ENCODE data around the gene ROBO3. TPM values are rescaled to one million over a fixed set of nuclear protein-coding genes. Genes with fewer than 3 reads are reported as not detected.

ROBO3 gene
- total and polyA plus RNA-seq, 10 of the 15 experiments (the other 5 are each of a cell fraction or from before 2014, with no cell fraction given) = 0.10 to 0.63 (median 0.31) TPM; not detected in 2

- Histone ChIP-seq H3K9me3 (replicated peaks; ENCODE audit: control insufficient read depth, insufficient read depth, low read length) (no peaks in the 10 kb centered on the region), H2AFZ (ENCODE audit: control insufficient read depth, low read depth, low read length) (no peak overlapping the region), H3K27ac (ENCODE audit: control insufficient read depth, insufficient read depth) (no peak overlapping the region), H3K4me1 (ENCODE audit: control insufficient read depth, insufficient read depth, low read length) (no peaks in the 10 kb centered on the region), H3K4me3 (no peak overlapping the region), H3K9ac (ENCODE audit: control insufficient read depth, insufficient read depth, low read length) (no peak overlapping the region), H4K20me1 (ENCODE audit: control insufficient read depth, insufficient read depth) (no peaks in the 10 kb centered on the region), H3K27me3 (replicated peaks in 1 of 2; ENCODE audit: control insufficient read depth in 2 of 2, insufficient read depth in 2 of 2, low read length in 1 of 2) (peaks cover 22 to 34% of the 10 kb centered on the region in 2 experiments), H3K4me2 (ENCODE audit: control insufficient read depth, insufficient read depth) (no peak overlapping the region), H3K79me2 (ENCODE audit: control insufficient read depth, insufficient read depth, low read length) (no peaks in the 10 kb centered on the region), H3K36me3 (ENCODE audit: control insufficient read depth in 2 of 2, insufficient read depth in 2 of 2, low read length in 1 of 2) (no peaks in the 10 kb centered on the region)
- intact Hi-C loops (cut with micrococcal nuclease; ENCODE audit: unreplicated experiment) = no loop called here
- SMC1A ChIA-PET (ENCODE audit: uncharacterized antibody, unreplicated experiment) = interaction anchor here (0.7 to 1.0 kb wide), 2 partner anchors 159 to 320 kb away, joined by 3 read pairs; no protein-coding TSS in a partner anchor
- no peak for FAIRE-seq
- no peak for TF ChIP-seq USF1 (IDR thresholded peaks at IDR 0.05; ENCODE audit: borderline replicate concordance, extremely low read length, insufficient read depth, low read depth, low read length)
- TF ChIP-seq EZH2 (IDR thresholded peaks at IDR 0.05; ENCODE audit: borderline replicate concordance, control insufficient read depth, low read depth, low read length) = peak; percentile 82; the same call in 1 of the 2 replicates
- no TSS peak for BruUV-seq (replicated peaks)
- no peak for ATAC-seq
- CTCF ChIA-PET = interaction anchor here (1.0 to 1.2 kb wide), 2 partner anchors 13 to 172 kb away, joined by 3 read pairs; no protein-coding TSS in a partner anchor
- RAD21 ChIA-PET (ENCODE audit: unreplicated experiment) = no interaction called here
- POLR2A ChIA-PET = no interaction called here
- in situ Hi-C loops (cut with MboI) = loop anchor here (25.0 kb wide), 1 partner anchor 430 kb away; the partner anchor contains the start of gene OR8B4
- 1% methylated on average over 4 of the region's 4 CpGs for WGBS (ENCODE audit: insufficient coverage, insufficient replicate concordance, low lambda C conversion rate, missing lambda C conversion rate)
- DNase-seq (ENCODE audit: low read depth, low spot score) = no peak
These were observed 22.9 kb upstream of the ROBO3 start for GRCh38 chr11:124842305-124842704.

DNA sequence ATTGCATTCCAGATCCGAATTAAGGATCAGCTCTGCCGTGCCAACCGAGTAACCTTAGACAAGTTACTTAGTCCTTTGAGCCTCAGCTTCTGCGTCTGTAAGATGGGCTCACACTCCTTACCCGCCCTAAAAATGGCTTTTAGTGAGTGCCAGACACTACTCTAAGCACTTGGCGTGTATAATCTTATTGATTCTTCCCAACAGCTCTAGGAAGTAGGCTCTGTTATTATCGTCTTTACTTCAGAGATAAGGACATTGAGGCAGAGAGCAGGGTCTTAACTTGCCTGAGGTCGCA lies 21.7 kb upstream of the ROBO3 start:
- in situ Hi-C loops (cut with MboI) (loop anchor here (25.0 kb wide), 1 partner anchor 431 kb away; the partner anchor contains the start of gene OR8B4), intact Hi-C loops (cut with micrococcal nuclease; ENCODE audit: unreplicated experiment) (no loop called here)
- Histone ChIP-seq H3K4me2 (ENCODE audit: control insufficient read depth, insufficient read depth) (no peak overlapping the region), H2AFZ (ENCODE audit: control insufficient read depth, low read depth, low read length) (no peak overlapping the region), H3K9me3 (replicated peaks; ENCODE audit: control insufficient read depth, insufficient read depth, low read length) (no peaks in the 10 kb centered on the region), H3K9ac (ENCODE audit: control insufficient read depth, insufficient read depth, low read length) (no peak overlapping the region), H3K4me3 (no peak overlapping the region), H3K27ac (ENCODE audit: control insufficient read depth, insufficient read depth) (no peak overlapping the region), H4K20me1 (ENCODE audit: control insufficient read depth, insufficient read depth) (no peaks in the 10 kb centered on the region), H3K27me3 (replicated peaks in 1 of 2; ENCODE audit: control insufficient read depth in 2 of 2, insufficient read depth in 2 of 2, low read length in 1 of 2) (peaks cover 18 to 30% of the 10 kb centered on the region in 2 experiments), H3K4me1 (ENCODE audit: control insufficient read depth, insufficient read depth, low read length) (no peaks in the 10 kb centered on the region), H3K79me2 (ENCODE audit: control insufficient read depth, insufficient read depth, low read length) (no peaks in the 10 kb centered on the region), H3K36me3 (ENCODE audit: control insufficient read depth in 2 of 2, insufficient read depth in 2 of 2, low read length in 1 of 2) (no peaks in the 10 kb centered on the region)
- ATAC-seq (no peak), FAIRE-seq (no peak), DNase-seq (ENCODE audit: low read depth, low spot score) (no peak)
- ChIA-PET CTCF (interaction anchor here (1.6 kb wide), 1 partner anchor 33 kb away, joined by 4 read pairs; no protein-coding TSS in a partner anchor), SMC1A (ENCODE audit: uncharacterized antibody, unreplicated experiment) (no interaction called here), POLR2A (no interaction called here), RAD21 (ENCODE audit: unreplicated experiment) (no interaction called here)
- BruUV-seq (replicated peaks) = no TSS peak
- 21% methylated on average over 8 of the region's 8 CpGs for WGBS (ENCODE audit: insufficient coverage, insufficient replicate concordance, low lambda C conversion rate, missing lambda C conversion rate)
- TF ChIP-seq HDAC6 (IDR thresholded peaks at IDR 0.05; ENCODE audit: unreplicated experiment) (no peak), SP1 (IDR thresholded peaks at IDR 0.05; ENCODE audit: low read depth, low read length) (no peak), NFYB (IDR thresholded peaks at IDR 0.05; ENCODE audit: insufficient read depth, low read depth, low read length) (no peak), ATF3 (IDR thresholded peaks at IDR 0.05; ENCODE audit: borderline replicate concordance, extremely low read depth, low read depth, low read length) (no peak), ZBTB11 (CRISPR knock-in tag; IDR thresholded peaks at IDR 0.05) (no peak), HDAC2 (IDR thresholded peaks at IDR 0.05) (no peak), FOXK2 (IDR thresholded peaks at IDR 0.05) (no peak)
